Trophoblast cell (in vitro differentiated cells and primary cell): ENCODE data around the gene TUNAR.

Experiments used
- DNase-seq, 2 donors: peaks; one replicate each; pipeline ENCODE4 v3.0.0-alpha.2; 2016
- H2AFZ ChIP-seq: 2 replicates; pipeline ENCODE4 v1.6.1; 2013; ENCODE audit warnings: low read length, moderate library complexity, mild to moderate bottlenecking; ENCODE audit not compliant: insufficient read depth, poor library complexity
- H2AK5ac ChIP-seq: 2 replicates; pipeline ENCODE4 v1.6.1; 2013; ENCODE audit warnings: mild to moderate bottlenecking, low read length
- H2BK120ac ChIP-seq: 2 replicates; pipeline ENCODE4 v1.6.1; 2013; ENCODE audit warnings: low read length, mild to moderate bottlenecking, moderate library complexity; ENCODE audit not compliant: insufficient read depth, poor library complexity
- H2BK12ac ChIP-seq: 2 replicates; pipeline ENCODE4 v1.6.1; 2013; ENCODE audit warnings: mild to moderate bottlenecking, low read length, moderate library complexity
- H2BK5ac ChIP-seq: 2 replicates; pipeline ENCODE4 v1.6.1; 2013; ENCODE audit warnings: low read length, low read depth, moderate library complexity, mild to moderate bottlenecking; ENCODE audit not compliant: poor library complexity
- H3K14ac ChIP-seq: 2 replicates; pipeline ENCODE4 v1.6.1; 2013; ENCODE audit warnings: mild to moderate bottlenecking, low read length
- H3K18ac ChIP-seq: 2 replicates; pipeline ENCODE4 v1.6.1; 2013; ENCODE audit warnings: mild to moderate bottlenecking, low read length
- H3K23ac ChIP-seq: 2 replicates; pipeline ENCODE4 v1.6.1; 2013; ENCODE audit warnings: low read length
- H3K27ac ChIP-seq: 2 replicates; pipeline ENCODE4 v1.5.1; 2013; ENCODE audit warnings: low read depth, mild to moderate bottlenecking, inconsistent platforms, low read length, moderate library complexity
- H3K27me3 ChIP-seq: 2 replicates; pipeline ENCODE4 v1.6.1; 2013; ENCODE audit warnings: inconsistent platforms, mild to moderate bottlenecking, low read length, moderate library complexity; ENCODE audit not compliant: insufficient read depth
- H3K36me3 ChIP-seq, 2 experiments: 1 replicate in 1 of 2; 2 replicates in 1 of 2; pipeline ENCODE4 v1.6.1; 2013; ENCODE audit warnings: low read length in 2 of 2, mild to moderate bottlenecking in 2 of 2, moderate library complexity in 1 of 2; ENCODE audit not compliant: insufficient read depth in 2 of 2, control insufficient read depth in 1 of 2
- H3K4ac ChIP-seq: 2 replicates; pipeline ENCODE4 v1.6.1; 2013; ENCODE audit warnings: low read depth, mild to moderate bottlenecking, low read length, moderate library complexity
- H3K4me1 ChIP-seq, 2 experiments: 1 replicate in 1 of 2; 2 replicates in 1 of 2; pipeline ENCODE4 v1.6.1; 2013; ENCODE audit warnings: low read length in 2 of 2, mild to moderate bottlenecking in 2 of 2, moderate library complexity in 1 of 2; ENCODE audit not compliant: insufficient read depth in 2 of 2, control insufficient read depth in 1 of 2
- H3K4me2 ChIP-seq: 2 replicates; pipeline ENCODE4 v1.6.1; 2013; ENCODE audit warnings: inconsistent platforms, mild to moderate bottlenecking, low read length, moderate library complexity
- H3K4me3 ChIP-seq: 2 replicates; pipeline ENCODE4 v1.5.1; 2013; ENCODE audit warnings: mild to moderate bottlenecking, low read depth, low read length, inconsistent platforms
- H3K79me1 ChIP-seq: one replicate; pipeline ENCODE4 v1.6.1; 2013; ENCODE audit warnings: low read length
- H3K79me2 ChIP-seq: 2 replicates; pipeline ENCODE4 v1.6.1; 2013; ENCODE audit warnings: low read length, mild to moderate bottlenecking; ENCODE audit not compliant: control insufficient read depth, insufficient read depth, poor library complexity
- H3K9ac ChIP-seq: 2 replicates; pipeline ENCODE4 v1.6.1; 2013; ENCODE audit warnings: mild to moderate bottlenecking, low read length
- H3K9me3 ChIP-seq: 2 replicates; pipeline ENCODE4 v1.6.1; 2013; ENCODE audit warnings: low read depth, mild to moderate bottlenecking, control low read depth, inconsistent platforms, low read length; ENCODE audit not compliant: insufficient read depth
- H4K12ac ChIP-seq: 2 replicates; pipeline ENCODE4 v1.6.1; 2013; ENCODE audit warnings: low read depth, mild to moderate bottlenecking, low read length, moderate library complexity
- H4K8ac ChIP-seq: 2 replicates; pipeline ENCODE4 v1.6.1; 2013; ENCODE audit warnings: low read depth, mild to moderate bottlenecking, low read length, moderate library complexity
- H4K91ac ChIP-seq: one replicate; pipeline ENCODE4 v1.6.1; 2013; ENCODE audit warnings: low read depth, mild to moderate bottlenecking, low read length, moderate library complexity
- WGBS: extraction: QIAGEN DNeasy Blood & Tissue Kit; methylation state at CpG from one replicate; pipeline ENCODE4 v1.1.7; 2013; ENCODE audit warnings: missing lambda C conversion rate; ENCODE audit not compliant: insufficient read length, insufficient coverage; ENCODE audit errors: extremely low coverage; 5-methylcytosine and 5-hydroxymethylcytosine counted together

The TUNAR gene

GRCh38 chr14:95915330-95915729 lies 38.7 kb downstream of the TUNAR start:
- H2AK5ac ChIP-seq: no peak overlapping the region
- no peak overlapping the region for H2BK120ac ChIP-seq
- H3K4me2 ChIP-seq: no peak overlapping the region
- H3K9ac ChIP-seq: no peak overlapping the region
- H2AFZ ChIP-seq: no peak overlapping the region
- H3K4me1 ChIP-seq: peaks cover 4 to 6% of the 10 kb centered on the region in 2 experiments
- H4K12ac ChIP-seq: no peak overlapping the region
- no peak overlapping the region for H3K27ac ChIP-seq
- no peaks in the 10 kb centered on the region for H3K36me3 ChIP-seq
- no peak overlapping the region for H3K4ac ChIP-seq
- no peaks in the 10 kb centered on the region for H3K79me2 ChIP-seq
- no peak overlapping the region for H4K91ac ChIP-seq
- H3K23ac ChIP-seq: no peak overlapping the region
- no peak for DNase-seq
- H2BK12ac ChIP-seq: no peak overlapping the region
- H4K8ac ChIP-seq: no peak overlapping the region
- no peaks in the 10 kb centered on the region for H3K79me1 ChIP-seq
- no peak overlapping the region for H3K14ac ChIP-seq
- H2BK5ac ChIP-seq: no peak overlapping the region
- no peak overlapping the region for H3K4me3 ChIP-seq
- no CpG with 5 or more reads among the region's 7 CpGs for WGBS
- H3K18ac ChIP-seq: no peak overlapping the region
- H3K9me3 ChIP-seq: no peaks in the 10 kb centered on the region
- H3K27me3 ChIP-seq: no peaks in the 10 kb centered on the region

- H3K23ac ChIP-seq: no peak overlapping the region
- no peaks in the 10 kb centered on the region for H3K4me1 ChIP-seq
- H2AK5ac ChIP-seq: no peak overlapping the region
- H4K91ac ChIP-seq: no peak overlapping the region
- WGBS: no CpG with 5 or more reads among the region's 6 CpGs
- H3K4me3 ChIP-seq: no peak overlapping the region
- H3K9me3 ChIP-seq: no peaks in the 10 kb centered on the region
- H3K18ac ChIP-seq: no peak overlapping the region
- no peaks in the 10 kb centered on the region for H3K79me2 ChIP-seq
- H2AFZ ChIP-seq: no peak overlapping the region
- no peak for DNase-seq
- H3K14ac ChIP-seq: no peak overlapping the region
- no peaks in the 10 kb centered on the region for H3K27me3 ChIP-seq
- no peak overlapping the region for H3K9ac ChIP-seq
- H3K79me1 ChIP-seq: no peaks in the 10 kb centered on the region
- H3K4me2 ChIP-seq: no peak overlapping the region
- no peak overlapping the region for H4K12ac ChIP-seq
- no peak overlapping the region for H2BK5ac ChIP-seq
- no peak overlapping the region for H4K8ac ChIP-seq
- H3K36me3 ChIP-seq: no peaks in the 10 kb centered on the region
- H2BK12ac ChIP-seq: no peak overlapping the region
- no peak overlapping the region for H3K4ac ChIP-seq
- H2BK120ac ChIP-seq: no peak overlapping the region
- H3K27ac ChIP-seq: no peak overlapping the region
These were observed 41.8 kb downstream of the TUNAR start for GRCh38 chr14:95918466-95918865.

GRCh38 chr14:95920769-95921438 lies 44.3 kb downstream of the TUNAR start:
- no peak for DNase-seq
- Histone ChIP-seq H3K4me1 (no peaks in the 10 kb centered on the region), H2BK5ac (no peak overlapping the region), H3K79me2 (no peaks in the 10 kb centered on the region), H2BK120ac (no peak overlapping the region), H3K23ac (no peak overlapping the region), H4K12ac (no peak overlapping the region), H2AK5ac (no peak overlapping the region), H3K79me1 (no peaks in the 10 kb centered on the region), H3K27me3 (no peaks in the 10 kb centered on the region), H3K9ac (no peak overlapping the region), H3K9me3 (no peaks in the 10 kb centered on the region), H2BK12ac (no peak overlapping the region), H3K18ac (no peak overlapping the region), H3K14ac (no peak overlapping the region), H3K27ac (no peak overlapping the region), H3K4me3 (no peak overlapping the region), H4K91ac (no peak overlapping the region), H3K4me2 (no peak overlapping the region), H4K8ac (no peak overlapping the region), H3K4ac (no peak overlapping the region), H3K36me3 (no peaks in the 10 kb centered on the region), H2AFZ (no peak overlapping the region)
- WGBS: no CpG with 5 or more reads among the region's 11 CpGs

GRCh38 chr14:95922080-95922479 lies 45.4 kb downstream of the TUNAR start:
- no peak overlapping the region for H3K14ac ChIP-seq
- no peaks in the 10 kb centered on the region for H3K27me3 ChIP-seq
- no peaks in the 10 kb centered on the region for H3K9me3 ChIP-seq
- no peak overlapping the region for H2AFZ ChIP-seq
- no peaks in the 10 kb centered on the region for H3K79me2 ChIP-seq
- no peaks in the 10 kb centered on the region for H3K4me1 ChIP-seq
- H3K4ac ChIP-seq: no peak overlapping the region
- WGBS: no CpG with 5 or more reads among the region's 4 CpGs
- no peak overlapping the region for H2BK5ac ChIP-seq
- H3K27ac ChIP-seq: no peak overlapping the region
- no peak overlapping the region for H2AK5ac ChIP-seq
- no peak overlapping the region for H3K18ac ChIP-seq
- no peaks in the 10 kb centered on the region for H3K79me1 ChIP-seq
- no peak overlapping the region for H3K23ac ChIP-seq
- no peak overlapping the region for H2BK12ac ChIP-seq
- H4K12ac ChIP-seq: no peak overlapping the region
- H3K4me3 ChIP-seq: no peak overlapping the region
- H3K9ac ChIP-seq: no peak overlapping the region
- no peaks in the 10 kb centered on the region for H3K36me3 ChIP-seq
- H4K8ac ChIP-seq: no peak overlapping the region
- no peak for DNase-seq
- H4K91ac ChIP-seq: no peak overlapping the region
- no peak overlapping the region for H3K4me2 ChIP-seq
- no peak overlapping the region for H2BK120ac ChIP-seq
